ENCODE measurements around the gene SFI1. TPM values are rescaled to one million over a fixed set of nuclear protein-coding genes. Genes with fewer than 3 reads are reported as not detected.
A peak's percentile ranks its signal among the peaks of the same experiment; 100 is the strongest.

Gene SFI1
- total RNA-seq, 2 experiments from 2014 or later = 147 to 155 TPM

DNA sequence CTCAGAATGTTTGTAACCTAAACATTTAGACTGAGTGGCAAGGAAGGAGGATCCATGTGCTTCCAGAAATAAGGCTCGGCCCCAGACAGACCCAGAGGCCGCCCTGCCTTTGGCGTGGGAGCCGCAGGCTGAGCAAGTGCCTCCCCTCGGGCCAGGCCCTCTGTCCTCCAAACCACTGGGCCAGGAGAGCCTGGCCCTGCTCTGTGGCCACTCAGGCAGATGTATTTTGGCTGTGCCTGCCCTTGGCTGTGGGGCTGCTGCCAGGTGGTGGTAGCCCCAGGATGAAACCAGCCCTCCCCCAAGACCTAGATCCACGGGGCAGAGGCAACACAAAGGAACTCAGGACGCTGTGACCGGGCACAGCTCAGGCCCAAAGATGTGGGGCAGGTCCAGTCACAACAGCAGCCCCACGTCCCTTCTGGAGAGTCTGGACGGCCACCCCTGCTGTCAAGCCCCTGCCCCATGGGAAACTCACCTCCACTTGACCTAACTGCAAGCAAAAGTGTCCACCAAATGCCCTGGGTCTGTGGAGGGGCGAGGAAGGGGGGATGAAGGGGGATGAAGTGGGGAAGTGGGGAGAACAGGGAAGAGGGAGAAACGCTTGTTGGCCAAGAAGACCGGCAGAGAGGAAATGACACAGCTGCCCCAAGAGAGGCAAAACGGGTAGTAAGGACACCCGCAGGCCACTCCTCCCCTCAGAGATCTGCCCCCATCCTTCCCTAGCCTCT lies 141.7 kb downstream of the SFI1 start:
- CTCF ChIA-PET = interaction anchor here (0.8 to 1.1 kb wide), 2 partner anchors 147 to 187 kb away, joined by 3 read pairs; no protein-coding TSS in a partner anchor
- H3K4me1 Mint-ChIP-seq (ENCODE audit: low read depth) = peaks cover 51% of the 10 kb centered on the region
- intact Hi-C loops (cut with micrococcal nuclease) = no loop called here
- peaks cover 3% of the 10 kb centered on the region for H3K36me3 Mint-ChIP-seq (ENCODE audit: low read depth)
- no peak overlapping the region for H3K4me3 Mint-ChIP-seq
- DNase-seq = no peak
- H3K27me3 Mint-ChIP-seq (ENCODE audit: low read depth) = no peaks in the 10 kb centered on the region
- H3K27ac Mint-ChIP-seq = peak overlapping the region; percentile 60
- H3K9me3 Mint-ChIP-seq = no peaks in the 10 kb centered on the region

DNA sequence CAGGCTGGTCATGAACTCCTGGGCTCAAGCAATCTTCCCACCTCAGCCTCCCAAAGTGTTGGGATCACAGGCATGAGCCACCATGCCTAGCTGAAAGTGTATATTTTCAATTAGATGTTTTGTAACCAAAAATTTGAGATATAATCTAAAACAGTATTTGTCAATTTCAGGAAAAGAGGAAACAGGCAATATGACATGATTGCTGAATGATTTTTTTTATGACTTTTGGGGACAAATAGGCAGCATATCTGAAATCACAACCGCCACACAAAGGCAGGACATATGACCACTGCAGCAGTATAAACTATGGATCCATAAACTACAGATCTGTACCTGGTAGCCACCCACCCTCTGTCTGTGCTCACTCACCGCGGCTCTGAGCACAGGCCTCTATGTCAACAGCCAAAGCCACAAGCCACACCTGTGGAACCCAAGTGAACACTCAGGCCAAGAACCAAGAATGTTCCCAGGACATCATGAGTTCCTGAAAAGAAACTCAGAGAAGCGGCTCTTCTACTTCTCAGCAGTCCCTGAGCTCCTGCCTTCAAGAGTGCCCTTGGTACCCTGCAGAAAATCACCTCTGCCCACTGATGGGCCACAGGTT lies 143.2 kb downstream of the SFI1 start:
- CTCF ChIA-PET = interaction anchor here (0.7 kb wide), 1 partner anchor 77 kb away, joined by 3 read pairs; no protein-coding TSS in a partner anchor
- Mint-ChIP-seq H3K36me3 (ENCODE audit: low read depth) (peaks cover 9% of the 10 kb centered on the region), H3K4me1 (ENCODE audit: low read depth) (peaks cover 50% of the 10 kb centered on the region), H3K27me3 (ENCODE audit: low read depth) (no peaks in the 10 kb centered on the region), H3K9me3 (no peaks in the 10 kb centered on the region), H3K4me3 (no peak overlapping the region), H3K27ac (peak overlapping the region; percentile 60)
- DNase-seq = no peak
- intact Hi-C loops (cut with micrococcal nuclease) = loop anchor here (10.0 kb wide), 1 partner anchor 465 kb away; no protein-coding TSS in a partner anchor

DNA sequence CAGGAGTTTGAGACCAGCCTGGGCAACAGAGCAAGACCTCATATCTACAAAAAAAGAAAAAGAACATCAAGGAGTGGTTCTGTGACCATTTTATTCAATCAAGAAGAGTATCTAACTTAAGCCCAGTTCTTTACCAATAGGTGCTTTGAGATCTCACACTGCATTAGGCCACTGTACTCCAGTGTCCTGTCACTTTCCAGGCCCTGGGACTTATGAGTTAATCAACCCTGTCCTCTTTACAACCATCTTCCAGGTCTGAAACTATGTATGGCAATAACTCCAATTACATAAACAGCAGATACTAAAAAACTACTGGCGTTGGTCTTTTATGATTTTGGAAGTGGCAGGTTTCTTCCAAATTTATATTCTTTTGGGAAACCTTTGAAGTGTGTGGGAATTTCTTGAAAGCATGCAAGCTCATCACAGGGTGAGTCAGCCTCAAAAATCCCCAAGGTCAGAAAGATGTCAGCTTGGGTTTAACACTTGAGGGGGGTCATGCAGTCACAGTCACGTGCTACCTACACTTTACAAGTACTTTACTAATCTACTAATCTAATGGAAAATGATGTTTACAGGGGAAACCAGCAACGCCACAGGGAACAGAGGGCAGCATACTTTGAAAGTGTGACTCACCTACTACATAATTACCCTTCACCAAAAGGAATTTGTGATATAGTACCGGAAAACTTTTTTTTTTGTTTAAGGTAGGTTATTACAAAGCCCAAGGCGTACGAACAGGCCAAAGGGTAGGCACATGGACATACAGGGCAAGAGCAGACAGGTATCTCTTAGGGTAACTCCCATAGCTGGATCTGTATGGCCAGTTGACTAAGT lies 150.1 kb downstream of the SFI1 start:
- Mint-ChIP-seq H3K27me3 (ENCODE audit: low read depth) (no peaks in the 10 kb centered on the region), H3K36me3 (ENCODE audit: low read depth) (peaks cover 32% of the 10 kb centered on the region), H3K27ac (peak overlapping the region; percentile 91), H3K4me3 (no peak overlapping the region), H3K4me1 (ENCODE audit: low read depth) (peaks cover 53% of the 10 kb centered on the region), H3K9me3 (no peaks in the 10 kb centered on the region)
- intact Hi-C loops (cut with micrococcal nuclease) = loop anchor here (1.0 to 10.0 kb wide), 5 partner anchors 16 to 472 kb away; partner anchors contain the start of genes PISD and SFI1
- CTCF ChIA-PET = interaction anchor here (0.9 to 1.5 kb wide), 2 partner anchors 11 to 12 kb away, joined by 3 read pairs; no protein-coding TSS in a partner anchor
- peak; percentile 76 for DNase-seq

DNA sequence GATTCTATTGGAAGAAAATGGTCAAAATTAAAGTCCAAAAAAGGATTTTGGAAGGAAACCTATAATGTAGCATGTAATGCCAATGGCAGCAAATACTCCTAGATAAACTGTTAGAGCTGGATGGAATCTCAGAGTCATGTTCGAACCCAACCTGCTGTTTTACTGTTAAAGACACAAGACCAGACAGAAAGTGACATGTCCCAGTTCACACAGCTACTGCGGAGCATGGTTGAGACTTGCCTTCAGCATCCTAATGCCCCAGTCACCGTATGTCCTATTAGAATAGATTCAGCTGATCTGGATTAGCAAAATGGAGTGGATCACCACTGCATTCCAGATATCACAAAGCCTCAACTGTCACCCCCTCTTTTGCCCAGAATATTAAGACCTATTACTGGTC lies 150.7 kb downstream of the SFI1 start:
- H3K9me3 Mint-ChIP-seq = no peaks in the 10 kb centered on the region
- peaks cover 32% of the 10 kb centered on the region for H3K36me3 Mint-ChIP-seq (ENCODE audit: low read depth)
- peaks cover 59% of the 10 kb centered on the region for H3K4me1 Mint-ChIP-seq (ENCODE audit: low read depth)
- H3K27ac Mint-ChIP-seq = peak overlapping the region; percentile 91
- no peaks in the 10 kb centered on the region for H3K27me3 Mint-ChIP-seq (ENCODE audit: low read depth)
- no peak for DNase-seq
- no peak overlapping the region for H3K4me3 Mint-ChIP-seq
- CTCF ChIA-PET = interaction anchor here (0.9 to 1.5 kb wide), 2 partner anchors 11 to 13 kb away, joined by 3 read pairs; no protein-coding TSS in a partner anchor
- intact Hi-C loops (cut with micrococcal nuclease) = loop anchor here (10.0 kb wide), 1 partner anchor 472 kb away; no protein-coding TSS in a partner anchor

DNA sequence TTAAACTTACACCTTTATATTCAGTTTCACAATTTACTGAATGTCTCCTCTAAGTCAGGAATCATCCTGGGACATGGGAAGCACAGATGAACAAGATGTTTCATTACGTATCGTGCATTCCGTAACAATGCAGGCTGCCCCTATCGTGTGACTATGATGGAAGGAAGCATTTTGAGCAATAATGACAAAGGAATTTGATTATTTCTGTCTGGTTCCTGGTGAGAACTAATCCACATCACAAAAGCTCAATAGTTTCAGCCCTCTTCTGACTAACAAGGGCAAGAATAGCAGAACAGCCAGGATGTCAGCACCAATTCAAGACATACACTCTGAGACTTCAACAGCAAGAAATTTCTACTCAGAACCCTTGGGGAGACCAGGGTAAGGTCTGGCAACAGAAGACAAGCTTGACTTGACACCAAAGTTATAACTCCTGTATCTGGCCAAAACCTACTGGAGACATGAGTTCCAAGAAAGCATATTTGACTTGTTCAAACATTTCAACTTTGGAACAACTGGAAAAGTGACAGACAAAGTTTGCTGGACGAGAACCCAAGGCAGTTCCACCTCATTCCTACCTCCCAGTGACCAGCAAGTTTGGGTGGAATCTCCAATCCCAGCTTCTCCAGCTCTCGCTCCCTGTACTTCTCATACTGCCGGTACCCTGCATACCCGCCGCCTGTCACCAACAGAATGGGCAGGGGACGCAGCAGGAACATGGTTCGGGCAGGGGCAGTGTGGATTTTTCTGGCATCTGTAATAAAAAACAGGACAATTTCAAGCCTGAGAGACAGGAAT lies 151.4 kb downstream of the SFI1 start:
- Mint-ChIP-seq H3K4me3 (no peak overlapping the region), H3K27ac (peak overlapping the region; percentile 91), H3K36me3 (ENCODE audit: low read depth) (peaks cover 29% of the 10 kb centered on the region), H3K27me3 (ENCODE audit: low read depth) (no peaks in the 10 kb centered on the region), H3K4me1 (ENCODE audit: low read depth) (peaks cover 63% of the 10 kb centered on the region), H3K9me3 (no peaks in the 10 kb centered on the region)
- CTCF ChIA-PET = interaction anchor here (1.5 kb wide), 1 partner anchor 14 kb away, joined by 3 read pairs; no protein-coding TSS in a partner anchor
- intact Hi-C loops (cut with micrococcal nuclease) = loop anchor here (10.0 kb wide), 1 partner anchor 473 kb away; no protein-coding TSS in a partner anchor
- no peak for DNase-seq

DNA sequence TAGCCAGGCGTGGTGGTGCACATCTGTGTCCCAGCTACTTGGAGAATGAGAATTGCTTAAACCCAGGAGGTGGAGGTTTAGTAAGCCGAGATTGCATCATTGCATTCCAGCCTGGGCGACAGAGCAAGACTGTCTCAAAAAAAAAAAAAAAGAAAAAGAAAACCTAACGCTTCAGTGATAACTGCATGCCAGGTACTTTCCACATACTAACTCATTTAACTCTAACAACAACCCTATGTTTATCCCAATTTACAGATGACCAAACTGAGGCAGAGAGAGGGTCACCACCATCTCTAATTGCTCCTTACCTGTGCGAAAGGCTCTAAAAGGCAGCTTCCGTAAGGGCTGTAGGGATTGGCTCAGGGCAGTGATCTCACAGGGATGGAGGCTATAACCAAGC lies 154.1 kb downstream of the SFI1 start:
- H3K27me3 Mint-ChIP-seq (ENCODE audit: low read depth) = no peaks in the 10 kb centered on the region
- no peak overlapping the region for H3K4me3 Mint-ChIP-seq
- no peaks in the 10 kb centered on the region for H3K9me3 Mint-ChIP-seq
- CTCF ChIA-PET = no interaction called here
- no peak for DNase-seq
- H3K36me3 Mint-ChIP-seq (ENCODE audit: low read depth) = peaks cover 24% of the 10 kb centered on the region
- no peak overlapping the region for H3K27ac Mint-ChIP-seq
- H3K4me1 Mint-ChIP-seq (ENCODE audit: low read depth) = peaks cover 65% of the 10 kb centered on the region
- intact Hi-C loops (cut with micrococcal nuclease) = no loop called here

DNA sequence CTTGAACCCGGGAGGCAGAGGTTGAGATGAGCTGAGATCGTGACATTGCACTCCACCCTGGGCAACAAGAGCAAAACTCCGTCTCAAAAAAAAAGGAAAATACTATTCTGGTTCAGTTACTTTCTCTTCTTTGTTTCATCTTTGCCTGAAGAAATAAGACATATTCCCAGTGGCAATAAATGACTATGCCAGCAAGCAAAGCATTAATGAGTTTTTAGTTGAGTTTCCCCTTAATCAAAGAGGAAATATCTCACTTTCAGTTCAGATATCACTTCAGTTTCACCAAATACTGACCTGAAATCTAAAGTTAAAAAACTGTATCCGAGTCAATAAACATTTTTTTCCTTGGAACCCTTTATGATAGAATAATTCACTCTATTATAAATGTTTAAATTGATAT lies 155.3 kb downstream of the SFI1 start:
- intact Hi-C loops (cut with micrococcal nuclease) = no loop called here
- no peaks in the 10 kb centered on the region for H3K27me3 Mint-ChIP-seq (ENCODE audit: low read depth)
- H3K4me1 Mint-ChIP-seq (ENCODE audit: low read depth) = peaks cover 57% of the 10 kb centered on the region
- CTCF ChIA-PET = interaction anchor here (0.6 kb wide), 1 partner anchor 543 kb away, joined by 3 read pairs; no protein-coding TSS in a partner anchor
- no peak for DNase-seq
- peak overlapping the region; percentile 69 for H3K27ac Mint-ChIP-seq
- peaks cover 22% of the 10 kb centered on the region for H3K36me3 Mint-ChIP-seq (ENCODE audit: low read depth)
- H3K9me3 Mint-ChIP-seq = no peaks in the 10 kb centered on the region
- no peak overlapping the region for H3K4me3 Mint-ChIP-seq

DNA sequence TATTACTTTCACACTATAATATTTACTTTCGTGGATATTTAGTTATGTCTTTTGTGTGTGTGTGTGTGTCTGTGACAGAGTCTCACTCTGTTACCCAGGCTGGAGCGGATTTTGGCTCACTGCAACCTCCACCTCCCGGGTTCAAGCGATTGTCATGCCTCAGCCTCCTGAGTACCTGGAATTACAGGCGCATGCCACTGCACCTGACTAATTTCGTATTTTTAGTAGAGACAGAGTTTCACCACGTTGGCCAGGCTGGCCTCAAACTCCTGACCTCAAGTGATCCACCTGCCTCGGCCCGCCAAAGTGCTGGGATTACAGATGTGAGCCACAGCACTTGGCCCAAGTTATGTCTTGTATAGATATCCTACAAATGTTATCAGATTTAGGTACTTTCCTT lies 155.8 kb downstream of the SFI1 start:
- intact Hi-C loops (cut with micrococcal nuclease) = no loop called here
- H3K36me3 Mint-ChIP-seq (ENCODE audit: low read depth) = peaks cover 18% of the 10 kb centered on the region
- peaks cover 53% of the 10 kb centered on the region for H3K4me1 Mint-ChIP-seq (ENCODE audit: low read depth)
- H3K27ac Mint-ChIP-seq = no peak overlapping the region
- CTCF ChIA-PET = interaction anchor here (0.6 to 1.0 kb wide), 2 partner anchors 14 to 544 kb away, joined by 3 read pairs; no protein-coding TSS in a partner anchor
- H3K4me3 Mint-ChIP-seq = no peak overlapping the region
- H3K27me3 Mint-ChIP-seq (ENCODE audit: low read depth) = no peaks in the 10 kb centered on the region
- no peaks in the 10 kb centered on the region for H3K9me3 Mint-ChIP-seq
- no peak for DNase-seq

DNA sequence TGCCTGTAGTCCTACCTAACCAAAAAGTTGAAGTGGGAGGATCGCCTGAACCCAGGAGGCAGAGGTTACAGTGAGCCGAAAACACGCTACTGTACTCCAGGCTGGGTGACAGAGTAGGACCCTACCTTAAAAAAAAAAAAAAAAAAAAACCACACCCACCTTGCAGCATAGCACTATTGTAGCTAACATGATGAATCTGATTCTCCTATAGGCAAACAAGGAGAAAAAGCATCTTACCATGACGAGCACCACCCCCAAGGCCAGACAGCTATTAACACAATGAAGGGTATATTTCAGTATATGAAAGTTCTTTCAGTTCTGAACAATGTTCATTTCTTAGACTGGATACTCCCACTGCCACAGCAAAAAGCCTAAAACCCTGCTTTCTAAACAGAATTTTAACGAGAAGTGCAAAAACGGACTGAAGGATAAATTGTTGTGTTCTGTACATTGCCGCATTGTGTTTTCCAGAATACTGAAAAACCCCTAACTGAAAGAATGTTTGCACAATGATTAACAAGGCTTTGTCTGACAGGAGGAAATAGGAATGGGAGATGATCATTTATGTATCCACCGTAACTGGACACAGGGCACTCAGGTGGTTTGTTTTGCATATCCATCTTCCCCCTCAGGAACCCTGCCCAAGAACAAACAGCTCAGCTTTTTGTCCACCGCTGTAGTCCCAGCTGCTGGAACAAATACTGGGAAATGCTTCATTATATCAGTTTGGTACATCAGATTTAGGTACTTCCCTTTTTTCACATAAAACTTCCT lies 156.8 kb downstream of the SFI1 start:
- DNase-seq = no peak
- peaks cover 47% of the 10 kb centered on the region for H3K4me1 Mint-ChIP-seq (ENCODE audit: low read depth)
- CTCF ChIA-PET = interaction anchor here (1.0 to 1.3 kb wide), 3 partner anchors 13 to 19 kb away, joined by 3 read pairs; no protein-coding TSS in a partner anchor
- H3K27ac Mint-ChIP-seq = no peak overlapping the region
- no peak overlapping the region for H3K4me3 Mint-ChIP-seq
- intact Hi-C loops (cut with micrococcal nuclease) = loop anchor here (1.0 kb wide), 1 partner anchor 8 kb away; no protein-coding TSS in a partner anchor
- no peaks in the 10 kb centered on the region for H3K27me3 Mint-ChIP-seq (ENCODE audit: low read depth)
- peaks cover 11% of the 10 kb centered on the region for H3K36me3 Mint-ChIP-seq (ENCODE audit: low read depth)
- H3K9me3 Mint-ChIP-seq = no peaks in the 10 kb centered on the region

DNA sequence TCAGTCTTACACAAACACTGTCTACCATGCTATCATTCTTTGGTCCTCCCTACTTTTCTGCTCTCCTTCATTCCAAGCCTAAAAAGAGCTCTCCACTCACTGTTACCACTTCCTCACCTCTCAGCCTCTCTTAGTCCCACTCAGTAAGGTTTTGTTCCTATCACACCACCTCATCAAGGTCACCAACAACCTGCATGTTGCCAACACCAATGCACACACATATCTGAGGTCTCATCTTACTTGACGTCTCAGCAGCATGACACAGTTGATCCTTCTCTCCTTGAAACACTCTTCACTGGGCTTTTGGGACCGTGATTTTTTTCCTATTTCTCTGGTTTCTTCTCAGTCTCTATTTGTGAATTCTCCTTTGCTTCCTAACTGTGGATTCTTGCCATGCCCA lies 157.6 kb downstream of the SFI1 start:
- H3K27ac Mint-ChIP-seq = no peak overlapping the region

More for the DNA sequence above, 157.6 kb downstream of the SFI1 start:
- peaks cover 51% of the 10 kb centered on the region for H3K4me1 Mint-ChIP-seq (ENCODE audit: low read depth)
- H3K9me3 Mint-ChIP-seq = no peaks in the 10 kb centered on the region
- CTCF ChIA-PET = interaction anchor here (0.9 to 1.3 kb wide), 3 partner anchors 12 to 20 kb away, joined by 3 to 4 read pairs (median 3); no protein-coding TSS in a partner anchor
- intact Hi-C loops (cut with micrococcal nuclease) = loop anchor here (1.0 kb wide), 1 partner anchor 7 kb away; no protein-coding TSS in a partner anchor
- no peak for DNase-seq
- no peaks in the 10 kb centered on the region for H3K27me3 Mint-ChIP-seq (ENCODE audit: low read depth)
- no peak overlapping the region for H3K4me3 Mint-ChIP-seq
- peaks cover 10% of the 10 kb centered on the region for H3K36me3 Mint-ChIP-seq (ENCODE audit: low read depth)
